ENCODE results near the gene C1orf167. TPM values are rescaled to one million over a fixed set of nuclear protein-coding genes. Genes with fewer than 3 reads are reported as not detected.

C1orf167 gene
- total RNA-seq, 1 experiment from 2014 or later = 0.39 TPM

GRCh38 chr1:11748294-11749202 lies 13.4 kb upstream of the C1orf167 start:
- Histone ChIP-seq H2BK12ac (ENCODE audit: insufficient read length, low read depth, low read length) (no peak overlapping the region), H3K4ac (ENCODE audit: low read depth, low read length) (no peak overlapping the region), H3K23me2 (ENCODE audit: insufficient read length, low read depth, low read length, poor library complexity, severe bottlenecking) (no peaks in the 10 kb centered on the region), H3K27ac (ENCODE audit: insufficient read length, low read depth, low read length) (no peak overlapping the region), H3K4me1 (ENCODE audit: insufficient read depth, low read length) (no peaks in the 10 kb centered on the region), H4K20me1 (ENCODE audit: control insufficient read depth, insufficient read depth, insufficient read length) (no peaks in the 10 kb centered on the region), H2BK15ac (ENCODE audit: low read depth, low read length) (no peak overlapping the region), H2AK5ac (ENCODE audit: insufficient read length, low read length) (no peak overlapping the region), H3K18ac (ENCODE audit: insufficient read length, low read depth, low read length) (no peak overlapping the region), H3K9ac (ENCODE audit: extremely low read depth, insufficient read length, low read length) (no peak overlapping the region), H2AFZ (ENCODE audit: low read length) (no peak overlapping the region), H2BK120ac (ENCODE audit: low read depth, low read length, poor library complexity, severe bottlenecking) (no peak overlapping the region), H3K56ac (ENCODE audit: insufficient read length, low read depth, low read length) (no peak overlapping the region), H3K23ac (ENCODE audit: insufficient read length, low read depth, low read length) (no peak overlapping the region), H3K79me2 (ENCODE audit: insufficient read depth, low read length) (no peaks in the 10 kb centered on the region), H3K9me3 (ENCODE audit: control insufficient read depth, low read depth, low read length) (no peaks in the 10 kb centered on the region), H2BK5ac (ENCODE audit: insufficient read length, low read length) (no peak overlapping the region), H4K8ac (replicated peaks; ENCODE audit: insufficient read length, low read depth, low read length) (no peak overlapping the region), H3K14ac (ENCODE audit: insufficient read depth, low read length) (no peak overlapping the region), H2BK20ac (ENCODE audit: low read depth, low read length, poor library complexity, severe bottlenecking) (no peak overlapping the region), H4K91ac (ENCODE audit: insufficient read length, low read depth, low read length) (no peak overlapping the region), H4K5ac (ENCODE audit: insufficient read length, low read depth, low read length) (no peak overlapping the region), H3K4me2 (ENCODE audit: insufficient read depth, insufficient read length, low read length) (no peak overlapping the region), H3K27me3 (ENCODE audit: insufficient read depth, low read length) (no peaks in the 10 kb centered on the region), H3K79me1 (ENCODE audit: insufficient read depth, low read depth, low read length, poor library complexity, severe bottlenecking) (no peaks in the 10 kb centered on the region), H3T11ph (ENCODE audit: low read length) (no peak overlapping the region)
- H3K27ac Mint-ChIP-seq = peak overlapping the region in 2 of 3 experiments; percentile 12 to 55; a peak in 2 of 7 replicates
- H3K27me3 Mint-ChIP-seq (ENCODE audit: low read depth) = no peaks in the 10 kb centered on the region; the same call in 1 of the 2 replicates
- TF ChIP-seq, protein P1, sequence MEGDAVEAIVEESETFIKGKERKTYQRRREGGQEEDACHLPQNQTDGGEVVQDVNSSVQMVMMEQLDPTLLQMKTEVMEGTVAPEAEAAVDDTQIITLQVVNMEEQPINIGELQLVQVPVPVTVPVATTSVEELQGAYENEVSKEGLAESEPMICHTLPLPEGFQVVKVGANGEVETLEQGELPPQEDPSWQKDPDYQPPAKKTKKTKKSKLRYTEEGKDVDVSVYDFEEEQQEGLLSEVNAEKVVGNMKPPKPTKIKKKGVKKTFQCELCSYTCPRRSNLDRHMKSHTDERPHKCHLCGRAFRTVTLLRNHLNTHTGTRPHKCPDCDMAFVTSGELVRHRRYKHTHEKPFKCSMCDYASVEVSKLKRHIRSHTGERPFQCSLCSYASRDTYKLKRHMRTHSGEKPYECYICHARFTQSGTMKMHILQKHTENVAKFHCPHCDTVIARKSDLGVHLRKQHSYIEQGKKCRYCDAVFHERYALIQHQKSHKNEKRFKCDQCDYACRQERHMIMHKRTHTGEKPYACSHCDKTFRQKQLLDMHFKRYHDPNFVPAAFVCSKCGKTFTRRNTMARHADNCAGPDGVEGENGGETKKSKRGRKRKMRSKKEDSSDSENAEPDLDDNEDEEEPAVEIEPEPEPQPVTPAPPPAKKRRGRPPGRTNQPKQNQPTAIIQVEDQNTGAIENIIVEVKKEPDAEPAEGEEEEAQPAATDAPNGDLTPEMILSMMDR (conservative IDR thresholded peaks at IDR 0.05) = no peak
- H3K9me3 Mint-ChIP-seq = no peaks in the 10 kb centered on the region
- no peak for DNase-seq
- no peak overlapping the region for H3K4me3 Mint-ChIP-seq
- H3K36me3 Mint-ChIP-seq (ENCODE audit: insufficient read depth in 1 of 3, low read depth in 3 of 3) = peaks cover 9 to 43% (median 39%) of the 10 kb centered on the region in 3 experiments; a peak in 6 of 7 replicates
- no CpG with 5 or more reads among the region's 27 CpGs for WGBS (ENCODE audit: extremely low coverage, insufficient read length, low lambda C conversion rate)
- peaks cover 12 to 27% of the 10 kb centered on the region in 2 experiments for H3K4me1 Mint-ChIP-seq
